Inflammatory macrophage (primary cell): ENCODE data around the gene TSTD1.
"Not testable (repeated sequence)": the region's sequence is repeated elsewhere in the genome, so short reads cannot be mapped to it uniquely, and the experiment has no call there.

Experiments
- DNase-seq, 2 donors: peaks; one replicate each; pipeline ENCODE4 v3.0.0-alpha.2; 2020 to 2022

The TSTD1 gene

GRCh38 chr1:161006563-161006962, 32.2 kb downstream of the TSTD1 start:
- DNase-seq, result no peak

- DNase-seq, result no peak
Measured at GRCh38 chr1:161001525-161001924, 37.2 kb downstream of the TSTD1 start.

- no peak for DNase-seq
Measured at GRCh38 chr1:161000736-161001480, 37.9 kb downstream of the TSTD1 start.

GRCh38 chr1:160999376-160999775, 39.4 kb downstream of the TSTD1 start:
- no peak for DNase-seq

- peak; percentile 72 to 74 for DNase-seq
Measured at GRCh38 chr1:160997323-160998038, 41.3 kb downstream of the TSTD1 start.

- peak; percentile 25 to 47 for DNase-seq
Measured at GRCh38 chr1:160996178-160996577, 42.6 kb downstream of the TSTD1 start.

GRCh38 chr1:160993544-160994193, 45.1 kb downstream of the TSTD1 start:
- peak; percentile 35 to 51 for DNase-seq

- not testable (repeated sequence) for DNase-seq
Measured at GRCh38 chr1:160992036-160992435, 46.7 kb downstream of the TSTD1 start.
